ENCODE data around the gene MCC. TPM values are rescaled to one million over a fixed set of nuclear protein-coding genes. Genes with fewer than 3 reads are reported as not detected.

Gene MCC
- total and polyA plus RNA-seq, 7 donors: 1.4 to 13.8 (median 4.4) TPM

- Histone ChIP-seq H3K9me3 (no peaks in the 10 kb centered on the region), H3K4me1 (no peaks in the 10 kb centered on the region), H3K36me3 (ENCODE audit: insufficient read depth in 1 of 2, low read depth in 1 of 2) (peaks cover 3 to 23% of the 10 kb centered on the region in 2 donors), H3K27ac (no peak overlapping the region), H3K27me3 (ENCODE audit: insufficient read depth in 3 of 3, low read length in 2 of 3) (no peaks in the 10 kb centered on the region), H3K4me3 (no peak overlapping the region)
- ATAC-seq: no peak
- no peak for DNase-seq
- 96 to 100% (median 100%) methylated on average over 1 of the region's 1 CpG for WGBS, 3 donors
- TF ChIP-seq CTCF (IDR thresholded peaks at IDR 0.05): no peak
- intact Hi-C loops (cut with DNase I): no loop called here
Measured at GRCh38 chr5:113064806-113065205, 423.4 kb downstream of the MCC start.

GRCh38 chr5:113063927-113064326 lies 424.3 kb downstream of the MCC start:
- Histone ChIP-seq H3K36me3 (ENCODE audit: insufficient read depth in 1 of 2, low read depth in 1 of 2) (peaks cover 3 to 23% of the 10 kb centered on the region in 2 donors), H3K4me3 (no peak overlapping the region), H3K27me3 (ENCODE audit: insufficient read depth in 3 of 3, low read length in 2 of 3) (no peaks in the 10 kb centered on the region), H3K9me3 (no peaks in the 10 kb centered on the region), H3K27ac (no peak overlapping the region), H3K4me1 (no peaks in the 10 kb centered on the region)
- ATAC-seq: peak in 1 of 4 donors; percentile 23
- intact Hi-C loops (cut with DNase I): no loop called here
- DNase-seq: no peak
- no peak for TF ChIP-seq CTCF (IDR thresholded peaks at IDR 0.05)
- 47 to 60% (median 48%) methylated on average over 12 of the region's 12 CpGs for WGBS, 3 donors

DNA sequence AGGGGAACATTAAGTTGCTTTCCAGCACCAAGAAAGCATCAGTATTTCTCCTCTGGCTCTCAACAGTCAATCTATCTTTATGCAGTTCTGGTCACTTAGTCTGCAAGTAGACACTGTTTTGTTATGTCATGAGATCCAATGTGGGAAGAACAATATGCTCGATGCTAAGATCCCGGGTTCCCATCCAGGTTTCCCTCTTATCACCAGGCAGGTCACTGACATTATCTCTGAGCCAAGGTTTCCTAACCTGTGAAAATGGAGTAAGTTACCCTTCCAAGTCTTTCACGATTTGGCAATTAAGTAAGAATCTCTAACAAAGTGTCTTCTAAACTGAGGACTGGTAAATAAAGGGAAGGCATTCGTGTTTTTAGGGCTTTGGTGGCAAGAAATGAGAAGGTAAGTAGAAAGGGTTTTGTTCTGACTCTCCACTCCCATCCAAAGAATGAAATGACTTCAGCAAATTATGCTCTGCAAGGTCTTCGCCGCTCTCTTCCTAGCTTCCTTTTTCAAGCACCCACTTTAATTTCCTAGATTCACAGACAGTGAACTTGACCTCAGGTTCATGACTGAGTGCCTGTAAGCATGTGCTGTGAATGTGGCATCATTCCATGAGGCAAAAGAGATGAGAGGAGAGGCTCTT lies 425.3 kb downstream of the MCC start:
- peaks cover 1 to 23% of the 10 kb centered on the region in 2 donors for H3K36me3 ChIP-seq (ENCODE audit: insufficient read depth in 1 of 2, low read depth in 1 of 2)
- 92 to 93% (median 92%) methylated on average over 6 of the region's 6 CpGs for WGBS, 3 donors
- no peak overlapping the region for H3K27ac ChIP-seq
- H3K27me3 ChIP-seq (ENCODE audit: insufficient read depth in 3 of 3, low read length in 2 of 3): no peaks in the 10 kb centered on the region
- intact Hi-C loops (cut with DNase I): no loop called here
- H3K9me3 ChIP-seq: no peaks in the 10 kb centered on the region
- H3K4me1 ChIP-seq: no peaks in the 10 kb centered on the region
- ATAC-seq (no peak), DNase-seq (no peak)
- TF ChIP-seq CTCF (IDR thresholded peaks at IDR 0.05): no peak
- H3K4me3 ChIP-seq: no peak overlapping the region

DNA sequence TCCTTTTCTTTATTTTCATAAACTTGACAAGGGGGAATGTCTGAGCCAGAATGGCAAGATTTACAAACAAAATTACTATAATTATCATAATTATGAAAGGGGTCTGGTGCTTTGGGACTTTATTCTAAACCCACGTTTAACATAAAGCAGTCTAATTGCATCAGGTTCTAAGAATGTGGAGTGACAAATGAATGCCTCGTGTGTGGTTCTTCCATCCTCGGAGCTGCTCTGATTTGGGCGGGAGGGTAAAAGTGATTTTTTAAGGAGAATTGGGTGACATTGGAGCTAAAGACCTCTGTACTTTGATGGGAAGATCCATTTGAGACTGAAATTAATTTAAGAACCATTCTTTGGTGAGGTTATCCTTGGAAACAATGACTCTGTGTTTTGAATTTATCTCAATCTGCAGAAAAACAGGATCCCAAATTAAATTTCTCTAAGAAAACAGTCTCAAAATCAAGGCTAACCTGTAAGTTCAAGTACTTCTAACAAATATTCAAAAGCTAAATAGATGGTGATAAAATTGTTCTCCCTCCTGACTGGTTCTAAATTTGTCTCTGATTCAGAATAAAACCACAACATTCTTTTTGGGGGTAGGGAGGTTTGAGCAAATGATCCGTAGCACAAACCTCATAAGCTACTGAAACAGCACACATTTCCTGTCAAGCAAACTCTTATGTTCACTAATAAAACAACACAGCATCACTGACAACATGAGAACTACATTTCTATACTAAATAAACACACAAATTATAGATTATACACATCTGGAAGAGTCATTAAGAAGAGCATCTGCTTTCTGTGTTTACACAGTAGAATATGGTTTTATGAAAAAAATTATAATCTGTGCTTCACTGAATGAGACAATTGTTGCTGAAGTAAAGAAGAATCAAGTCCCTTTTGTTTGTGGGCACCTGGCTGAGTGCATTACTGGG lies 426.1 kb downstream of the MCC start:
- intact Hi-C loops (cut with DNase I): no loop called here
- no peak overlapping the region for H3K27ac ChIP-seq
- ATAC-seq (no peak), DNase-seq (no peak)
- H3K36me3 ChIP-seq (ENCODE audit: insufficient read depth in 1 of 2, low read depth in 1 of 2): peaks cover 0 to 19% of the 10 kb centered on the region in 2 donors
- no peaks in the 10 kb centered on the region for H3K9me3 ChIP-seq
- H3K4me3 ChIP-seq: no peak overlapping the region
- WGBS, 3 donors: 65 to 80% (median 78%) methylated on average over 5 of the region's 5 CpGs
- H3K4me1 ChIP-seq: no peaks in the 10 kb centered on the region
- no peaks in the 10 kb centered on the region for H3K27me3 ChIP-seq (ENCODE audit: insufficient read depth in 3 of 3, low read length in 2 of 3)
- no peak for TF ChIP-seq CTCF (IDR thresholded peaks at IDR 0.05)

All from psoas muscle (tissue), 8 donors.